Neural crest cell (in vitro differentiated cells): ENCODE results near the gene ITLN1. TPM values are rescaled to one million over a fixed set of nuclear protein-coding genes. Genes with fewer than 3 reads are reported as not detected.

ENCODE experiments used
- DNase-seq: peaks from one replicate; pipeline ENCODE4 v3.0.0; 2021; ENCODE audit warnings: low read depth, mixed read lengths, low spot score
- H3K27ac Mint-ChIP-seq: one replicate; pipeline ENCODE4 v1.8.0; 2021; ENCODE audit warnings: mild to moderate bottlenecking, mixed read lengths; ENCODE audit not compliant: unreplicated experiment
- H3K27me3 Mint-ChIP-seq: 2 replicates; pipeline ENCODE4 v1.8.0; 2021; ENCODE audit warnings: low read depth, mild to moderate bottlenecking, mixed read lengths
- H3K36me3 Mint-ChIP-seq: 2 replicates; pipeline ENCODE4 v1.8.0; 2021; ENCODE audit warnings: low read depth, mild to moderate bottlenecking, mixed read lengths
- H3K4me1 Mint-ChIP-seq: 2 replicates; pipeline ENCODE4 v1.8.0; 2021; ENCODE audit warnings: mixed read lengths
- H3K4me3 Mint-ChIP-seq: one replicate; pipeline ENCODE4 v1.8.0; 2021; ENCODE audit warnings: mild to moderate bottlenecking, mixed read lengths
- H3K9me3 Mint-ChIP-seq: 2 replicates; pipeline ENCODE4 v1.8.0; 2021; ENCODE audit warnings: mixed read lengths
- total RNA-seq: library from RNA; stranded (reverse); gene quantifications from 2 replicates; pipeline ENCODE4 v1.2.1, GENCODE V29; 2021
- TF ChIP-seq, protein P1 (sequence below): fragments of 200-600 bp; sonication (generic); conservative IDR thresholded peaks from 2 replicates; pipeline ENCODE4 v1.5.0; 2021; ENCODE audit warnings: antibody characterized with exemption, mild to moderate bottlenecking

ITLN1 gene
- total RNA-seq, 1 donor from 2014 or later = not detected

DNA sequence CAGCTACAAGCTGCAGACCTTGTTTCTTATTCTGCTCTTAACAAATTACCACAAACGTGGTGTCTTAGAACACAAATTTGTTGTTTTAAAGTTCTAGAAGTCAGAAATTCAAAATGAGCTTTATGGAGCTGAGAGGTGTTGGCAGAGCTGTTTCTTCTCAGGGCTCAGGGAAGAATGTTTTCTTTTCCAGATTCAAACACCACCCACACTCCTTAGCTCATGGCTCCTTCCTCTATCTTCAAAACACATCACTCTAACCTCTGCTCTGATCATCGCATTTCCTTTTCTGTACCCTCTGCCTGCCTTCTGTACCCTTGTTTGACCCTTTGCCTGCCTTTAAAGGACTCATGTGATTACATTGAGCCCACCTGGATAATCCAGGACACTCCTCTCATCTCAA lies 26.9 kb upstream of the ITLN1 start:
- Mint-ChIP-seq H3K4me1 (no peaks in the 10 kb centered on the region), H3K27me3 (peaks cover 11% of the 10 kb centered on the region), H3K27ac (no peak overlapping the region), H3K4me3 (no peak overlapping the region), H3K9me3 (no peaks in the 10 kb centered on the region), H3K36me3 (no peaks in the 10 kb centered on the region)
- TF ChIP-seq, protein P1, sequence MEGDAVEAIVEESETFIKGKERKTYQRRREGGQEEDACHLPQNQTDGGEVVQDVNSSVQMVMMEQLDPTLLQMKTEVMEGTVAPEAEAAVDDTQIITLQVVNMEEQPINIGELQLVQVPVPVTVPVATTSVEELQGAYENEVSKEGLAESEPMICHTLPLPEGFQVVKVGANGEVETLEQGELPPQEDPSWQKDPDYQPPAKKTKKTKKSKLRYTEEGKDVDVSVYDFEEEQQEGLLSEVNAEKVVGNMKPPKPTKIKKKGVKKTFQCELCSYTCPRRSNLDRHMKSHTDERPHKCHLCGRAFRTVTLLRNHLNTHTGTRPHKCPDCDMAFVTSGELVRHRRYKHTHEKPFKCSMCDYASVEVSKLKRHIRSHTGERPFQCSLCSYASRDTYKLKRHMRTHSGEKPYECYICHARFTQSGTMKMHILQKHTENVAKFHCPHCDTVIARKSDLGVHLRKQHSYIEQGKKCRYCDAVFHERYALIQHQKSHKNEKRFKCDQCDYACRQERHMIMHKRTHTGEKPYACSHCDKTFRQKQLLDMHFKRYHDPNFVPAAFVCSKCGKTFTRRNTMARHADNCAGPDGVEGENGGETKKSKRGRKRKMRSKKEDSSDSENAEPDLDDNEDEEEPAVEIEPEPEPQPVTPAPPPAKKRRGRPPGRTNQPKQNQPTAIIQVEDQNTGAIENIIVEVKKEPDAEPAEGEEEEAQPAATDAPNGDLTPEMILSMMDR = no peak
- no peak for DNase-seq

GRCh38 chr1:160911441-160911840 lies 26.5 kb upstream of the ITLN1 start:
- H3K4me1 Mint-ChIP-seq = no peaks in the 10 kb centered on the region
- peaks cover 6% of the 10 kb centered on the region for H3K27me3 Mint-ChIP-seq
- no peak for DNase-seq
- no peaks in the 10 kb centered on the region for H3K36me3 Mint-ChIP-seq
- H3K4me3 Mint-ChIP-seq = no peak overlapping the region
- H3K9me3 Mint-ChIP-seq = no peaks in the 10 kb centered on the region
- TF ChIP-seq, protein P1 = no peak
- H3K27ac Mint-ChIP-seq = no peak overlapping the region

GRCh38 chr1:160910170-160910750 lies 25.3 kb upstream of the ITLN1 start:
- Mint-ChIP-seq H3K27ac (no peak overlapping the region), H3K4me3 (no peak overlapping the region), H3K9me3 (no peaks in the 10 kb centered on the region), H3K36me3 (no peaks in the 10 kb centered on the region), H3K27me3 (peaks cover 2% of the 10 kb centered on the region), H3K4me1 (no peaks in the 10 kb centered on the region)
- DNase-seq = no peak
- TF ChIP-seq, protein P1 = no peak

GRCh38 chr1:160907976-160908375 lies 23.0 kb upstream of the ITLN1 start:
- H3K4me3 Mint-ChIP-seq = no peak overlapping the region
- TF ChIP-seq, protein P1 = no peak
- no peaks in the 10 kb centered on the region for H3K4me1 Mint-ChIP-seq
- no peak overlapping the region for H3K27ac Mint-ChIP-seq
- no peaks in the 10 kb centered on the region for H3K27me3 Mint-ChIP-seq
- no peak for DNase-seq
- H3K36me3 Mint-ChIP-seq = no peaks in the 10 kb centered on the region
- no peaks in the 10 kb centered on the region for H3K9me3 Mint-ChIP-seq

- Mint-ChIP-seq H3K36me3 (no peaks in the 10 kb centered on the region), H3K9me3 (no peaks in the 10 kb centered on the region), H3K27ac (no peak overlapping the region), H3K4me1 (no peaks in the 10 kb centered on the region), H3K4me3 (no peak overlapping the region), H3K27me3 (peaks cover 17% of the 10 kb centered on the region)
- TF ChIP-seq, protein P1 = no peak
- DNase-seq = no peak
Observed at GRCh38 chr1:160905617-160905989, 20.6 kb upstream of the ITLN1 start.
